T follicular helper cell (primary cell): Measurements from ENCODE around the gene DOCK7.

Experiments used
- DNase-seq: peaks from one replicate; pipeline ENCODE4 v3.0.0-alpha.2; 2020; ENCODE audit warnings: low read depth

The DOCK7 gene

GRCh38 chr1:62405247-62405646 is 282.9 kb downstream of the DOCK7 start:
- DNase-seq: no peak
